HepG2 (cell line): ENCODE data around the gene RASD1. TPM values are rescaled to one million over a fixed set of nuclear protein-coding genes. Genes with fewer than 3 reads are reported as not detected.

ENCODE experiments used
- ATAC-seq: fragments of 200-7000 bp; cut with Tn5 transposase; 3 replicates; pipeline ENCODE4 v1.9.1; 2020; ENCODE audit warnings: mild to moderate bottlenecking, moderate library complexity
- BruUV-seq: library from RNA; stranded (reverse); fragments of 400-500 nt; replicated peaks from 2 replicates; lab custom pipeline; 2021; lab: Mats Ljungman, UMichigan
- CTCF ChIA-PET: fragments of 300-600 bp; formaldehyde crosslinking; extraction: SDS; loops from one replicate; lab custom pipeline; 2021; ENCODE audit warnings: low total read pairs, inconsistent platforms, low intra/inter-chr PET ratio; lab: Yijun Ruan, JAX
- POLR2A ChIA-PET: fragments of 350-600 bp; sonication (Branson Sonifier 250); formaldehyde crosslinking; loops from one replicate; lab custom pipeline; 2020; ENCODE audit warnings: antibody characterized with exemption, inconsistent platforms; lab: Yijun Ruan, JAX
- DNase-seq: peaks from one replicate; pipeline ENCODE4 v3.0.0-alpha.2; 2015; ENCODE audit warnings: low spot score
- FAIRE-seq: peaks from 3 replicates; lab custom pipeline; 2011; peaks lifted over from hg19 to GRCh38; lab: Jason Lieb, UNC
- H2AFZ ChIP-seq: one replicate; pipeline ENCODE4 v1.6.1; 2011; ENCODE audit warnings: low read length, inconsistent platforms
- H3K27ac ChIP-seq: fragments of 300-600 bp; 3 replicates; pipeline ENCODE4 v1.8.0; 2011; ENCODE audit warnings: mixed run types, mild to moderate bottlenecking, mixed read lengths, low read length, inconsistent platforms; ENCODE audit not compliant: insufficient read depth; ENCODE audit errors: extremely low read length
- H3K27me3 ChIP-seq, 2 experiments: fragments of 200-600 bp in 1 of 2; 2 replicates in 1 of 2; 3 replicates in 1 of 2; pipeline versions ENCODE4 v1.6.0 to v1.8.0; 2011; ENCODE audit warnings: low read length in 2 of 2, mild to moderate bottlenecking in 2 of 2, moderate library complexity in 2 of 2, inconsistent platforms in 1 of 2; ENCODE audit not compliant: insufficient read depth in 2 of 2, control insufficient read depth in 1 of 2
- H3K36me3 ChIP-seq, 2 experiments: fragments of 200-600 bp in 1 of 2; replicated peaks in 1 of 2; 2 replicates in 1 of 2; 3 replicates in 1 of 2; pipeline versions ENCODE4 v1.5.1 to v1.8.0; 2011; ENCODE audit warnings: low read length in 2 of 2, inconsistent platforms in 1 of 2; ENCODE audit not compliant: insufficient read depth in 2 of 2, control insufficient read depth in 1 of 2
- H3K4me1 ChIP-seq: 2 replicates; pipeline ENCODE4 v1.5.1; 2012; ENCODE audit warnings: low read length, inconsistent platforms; ENCODE audit not compliant: insufficient read depth
- H3K4me2 ChIP-seq: 2 replicates; pipeline ENCODE4 v1.6.0; 2011; ENCODE audit warnings: low read depth, low read length, inconsistent platforms
- H3K4me3 ChIP-seq, 3 experiments: fragments of 200-600 bp in 1 of 3; sonication (generic), shearing (Covaris generic) in 1 of 3; replicated peaks in 1 of 3; 2 replicates each; pipeline ENCODE4 v1.5.1; 2011 to 2016; ENCODE audit warnings: low read length in 3 of 3, inconsistent platforms in 2 of 3, low read depth in 2 of 3, mild to moderate bottlenecking in 2 of 3, control low read depth in 1 of 3, mixed read lengths in 1 of 3; ENCODE audit not compliant: insufficient read depth in 1 of 3
- H3K79me2 ChIP-seq: one replicate; pipeline ENCODE4 v1.6.1; 2011; ENCODE audit warnings: low read length, inconsistent platforms; ENCODE audit not compliant: insufficient read depth
- H3K9ac ChIP-seq: 2 replicates; pipeline ENCODE4 v1.6.0; 2011; ENCODE audit warnings: mild to moderate bottlenecking, low read depth, low read length, inconsistent platforms; ENCODE audit not compliant: insufficient read depth
- H3K9me3 ChIP-seq: 2 replicates; pipeline ENCODE4 v1.5.1; 2012; ENCODE audit warnings: mild to moderate bottlenecking, low read length
- H4K20me1 ChIP-seq: 2 replicates; pipeline ENCODE4 v1.6.0; 2011; ENCODE audit warnings: inconsistent platforms, mild to moderate bottlenecking, low read length, moderate library complexity; ENCODE audit not compliant: insufficient read depth
- AGO1 ChIP-seq: fragments of 200-400 bp; formaldehyde crosslinking; IDR thresholded peaks from 2 replicates; pipeline ENCODE4 v1.6.1; 2017; ENCODE audit warnings: mild to moderate bottlenecking, low read depth, low read length, moderate library complexity; ENCODE audit not compliant: poor library complexity, severe bottlenecking
- AGO2 ChIP-seq: fragments of 200-400 bp; formaldehyde crosslinking; optimal IDR thresholded peaks from 2 replicates; pipeline ENCODE3; 2017; ENCODE audit warnings: mild to moderate bottlenecking, low read depth, low read length, moderate library complexity
- ELF3 ChIP-seq: IDR thresholded peaks from 2 replicates; pipeline ENCODE4 v1.6.1; 2016; ENCODE audit warnings: missing genetic modification reagents, missing compliant biosample characterization
- KLF9 ChIP-seq: IDR thresholded peaks from 2 replicates; pipeline ENCODE4 v1.6.1; 2016; ENCODE audit warnings: low read depth
- POLR2A ChIP-seq, 2 experiments: IDR thresholded peaks; 2 replicates each; pipeline ENCODE4 v1.6.1; 2011; ENCODE audit warnings: low read depth in 2 of 2, low read length in 2 of 2, mild to moderate bottlenecking in 1 of 2, moderate library complexity in 1 of 2; ENCODE audit not compliant: insufficient read depth in 1 of 2
- POLR2G ChIP-seq: fragments of 200-400 bp; formaldehyde crosslinking; IDR thresholded peaks from 2 replicates; pipeline ENCODE4 v1.6.1; 2018; ENCODE audit warnings: mild to moderate bottlenecking, low read depth, low read length, moderate library complexity
- RBFOX2 ChIP-seq: fragments of 200-400 bp; formaldehyde crosslinking; IDR thresholded peaks from 2 replicates; pipeline ENCODE4 v1.6.1; 2017; ENCODE audit warnings: low read depth, mild to moderate bottlenecking, low read length
- ZC3H13 ChIP-seq: sonication (generic); formaldehyde crosslinking; IDR thresholded peaks from 2 replicates; pipeline ENCODE4 v1.8.1; 2023; ENCODE audit warnings: mild to moderate bottlenecking, missing genetic modification reagents, moderate library complexity
- ZNF207 ChIP-seq: fragments of 450-650 bp; IDR thresholded peaks from 2 replicates; pipeline ENCODE4 v1.6.1; 2016; ENCODE audit warnings: antibody characterized with exemption, borderline replicate concordance
- ZNF326 ChIP-seq: sonication (generic); formaldehyde crosslinking; IDR thresholded peaks from 2 replicates; pipeline ENCODE4 v1.4.0; 2020; ENCODE audit warnings: missing genetic modification reagents, borderline replicate concordance
- ZNF772 ChIP-seq: sonication (generic); formaldehyde crosslinking; IDR thresholded peaks from 2 replicates; pipeline ENCODE4 v1.5.0; 2020; ENCODE audit warnings: mild to moderate bottlenecking, missing genetic modification reagents
- WGBS: methylation state at CpG from one replicate; pipeline ENCODE4 v1.1.6; 2017; ENCODE audit warnings: low lambda C conversion rate; 5-methylcytosine and 5-hydroxymethylcytosine counted together
- in situ Hi-C: cut with HindIII; loops from 2 replicates; pipeline ENCODE4 v1.10.0; 2017; ENCODE audit warnings: low pct_unique_long_range_greater_than_20kb; ENCODE audit not compliant: extremely low pct_ligation_motif_present
- intact Hi-C: fragments of 100-400 bp; cut with micrococcal nuclease; formaldehyde crosslinking; loops from one replicate; pipeline ENCODE4 v1.10.0; 2022; ENCODE audit not compliant: unreplicated experiment
- polyA plus RNA-seq, 8 experiments: library from polyadenylated mRNA; depleted of rRNA in 3 of 8; stranded (reverse) in 7 of 8; unstranded in 1 of 8; fragments of >200 nt; fragmentation: Illumina TruSeq in 4 of 8; extraction: Trizol in 4 of 8; gene quantifications; 2 replicates each; pipeline versions ENCODE4 v1.2.1 to v1.2.3, GENCODE V29; 2011 to 2016; ENCODE audit warnings: low read depth in 4 of 8, missing spikeins in 1 of 8, mixed read lengths in 1 of 8; ENCODE audit not compliant: insufficient read depth in 1 of 8
- total RNA-seq, 5 experiments: library from RNA; depleted of rRNA; stranded (reverse); fragments of >200 nt; fragmentation: Illumina TruSeq; extraction: Trizol; gene quantifications; 2 replicates each; pipeline ENCODE4 v1.2.3, GENCODE V29; 2016; ENCODE audit warnings: low read depth in 1 of 5
- TF ChIP-seq, protein P1 (sequence below): IDR thresholded peaks from 2 replicates; pipeline ENCODE4 v1.6.1; 2016; ENCODE audit warnings: missing compliant biosample characterization, missing genetic modification reagents, borderline replicate concordance
- TF ChIP-seq, protein P2 (sequence below): sonication (generic); formaldehyde crosslinking; IDR thresholded peaks from 2 replicates; pipeline ENCODE4 v1.4.0; 2020; ENCODE audit warnings: missing genetic modification reagents, mild to moderate bottlenecking, borderline replicate concordance
- TF ChIP-seq, protein P3 (sequence below): sonication (generic); formaldehyde crosslinking; IDR thresholded peaks from 2 replicates; pipeline ENCODE4 v1.4.0; 2020; ENCODE audit warnings: missing genetic modification reagents
- TF ChIP-seq, protein P4 (sequence below): IDR thresholded peaks from 2 replicates; pipeline ENCODE4 v1.6.1; 2016; ENCODE audit warnings: low read depth, borderline replicate concordance
- TF ChIP-seq, protein P5 (sequence below): IDR thresholded peaks from 2 replicates; pipeline ENCODE4 v1.6.1; 2016; ENCODE audit warnings: missing compliant biosample characterization, missing genetic modification reagents, borderline replicate concordance

RASD1 gene
- total and polyA plus RNA-seq, 2 of the 13 experiments (the other 11 are each of a cell fraction or from before 2014, with no cell fraction given) = 1.6 to 4.2 TPM

DNA sequence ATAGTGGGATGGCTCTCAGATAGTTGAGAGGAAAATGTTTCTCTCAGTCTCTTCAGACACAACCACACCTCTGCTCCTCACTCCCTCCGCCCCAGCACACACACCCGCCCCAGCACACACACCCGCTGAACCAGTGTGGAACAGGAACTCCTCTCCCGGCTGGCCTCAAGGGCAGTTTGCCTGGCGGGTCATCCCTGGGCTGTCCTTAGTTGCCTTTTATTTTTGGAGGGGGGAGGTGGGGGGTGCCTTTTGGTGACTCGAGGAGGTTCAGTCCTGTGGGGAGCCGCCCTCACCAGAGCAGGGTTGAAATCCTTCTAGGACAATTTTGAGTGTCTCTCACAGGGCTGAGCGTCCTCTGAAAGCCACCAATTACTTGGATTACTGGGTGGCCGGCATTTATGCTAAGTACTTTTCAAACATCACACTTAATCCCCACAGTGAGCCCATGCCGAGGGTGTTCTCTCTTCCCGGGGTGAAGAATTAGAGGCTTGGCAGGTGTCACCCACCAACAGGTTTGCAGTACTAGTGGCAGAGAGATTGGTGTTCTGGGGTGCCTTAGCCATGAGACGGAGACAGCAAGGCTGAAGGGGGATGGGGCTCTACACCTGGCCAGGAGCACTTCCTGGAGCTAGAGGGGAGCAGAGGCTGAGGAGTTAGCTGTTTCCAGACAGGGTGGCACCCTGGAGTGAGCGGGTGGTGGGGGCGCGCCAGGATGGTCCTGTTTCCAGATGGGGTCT is 2.8 kb downstream of the RASD1 start:
- BruUV-seq = no TSS peak
- in situ Hi-C loops = no loop called here
- CTCF ChIA-PET = no interaction called here
- TF ChIP-seq, protein P1, sequence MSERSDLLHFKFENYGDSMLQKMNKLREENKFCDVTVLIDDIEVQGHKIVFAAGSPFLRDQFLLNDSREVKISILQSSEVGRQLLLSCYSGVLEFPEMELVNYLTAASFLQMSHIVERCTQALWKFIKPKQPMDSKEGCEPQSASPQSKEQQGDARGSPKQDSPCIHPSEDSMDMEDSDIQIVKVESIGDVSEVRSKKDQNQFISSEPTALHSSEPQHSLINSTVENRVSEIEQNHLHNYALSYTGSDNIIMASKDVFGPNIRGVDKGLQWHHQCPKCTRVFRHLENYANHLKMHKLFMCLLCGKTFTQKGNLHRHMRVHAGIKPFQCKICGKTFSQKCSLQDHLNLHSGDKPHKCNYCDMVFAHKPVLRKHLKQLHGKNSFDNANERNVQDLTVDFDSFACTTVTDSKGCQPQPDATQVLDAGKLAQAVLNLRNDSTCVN (CRISPR knock-in tag) = no peak
- TF ChIP-seq RBFOX2 = 0 out of 2 replicates have a peak, but pooled peaks have one; percentile 5
- TF ChIP-seq, protein P2, sequence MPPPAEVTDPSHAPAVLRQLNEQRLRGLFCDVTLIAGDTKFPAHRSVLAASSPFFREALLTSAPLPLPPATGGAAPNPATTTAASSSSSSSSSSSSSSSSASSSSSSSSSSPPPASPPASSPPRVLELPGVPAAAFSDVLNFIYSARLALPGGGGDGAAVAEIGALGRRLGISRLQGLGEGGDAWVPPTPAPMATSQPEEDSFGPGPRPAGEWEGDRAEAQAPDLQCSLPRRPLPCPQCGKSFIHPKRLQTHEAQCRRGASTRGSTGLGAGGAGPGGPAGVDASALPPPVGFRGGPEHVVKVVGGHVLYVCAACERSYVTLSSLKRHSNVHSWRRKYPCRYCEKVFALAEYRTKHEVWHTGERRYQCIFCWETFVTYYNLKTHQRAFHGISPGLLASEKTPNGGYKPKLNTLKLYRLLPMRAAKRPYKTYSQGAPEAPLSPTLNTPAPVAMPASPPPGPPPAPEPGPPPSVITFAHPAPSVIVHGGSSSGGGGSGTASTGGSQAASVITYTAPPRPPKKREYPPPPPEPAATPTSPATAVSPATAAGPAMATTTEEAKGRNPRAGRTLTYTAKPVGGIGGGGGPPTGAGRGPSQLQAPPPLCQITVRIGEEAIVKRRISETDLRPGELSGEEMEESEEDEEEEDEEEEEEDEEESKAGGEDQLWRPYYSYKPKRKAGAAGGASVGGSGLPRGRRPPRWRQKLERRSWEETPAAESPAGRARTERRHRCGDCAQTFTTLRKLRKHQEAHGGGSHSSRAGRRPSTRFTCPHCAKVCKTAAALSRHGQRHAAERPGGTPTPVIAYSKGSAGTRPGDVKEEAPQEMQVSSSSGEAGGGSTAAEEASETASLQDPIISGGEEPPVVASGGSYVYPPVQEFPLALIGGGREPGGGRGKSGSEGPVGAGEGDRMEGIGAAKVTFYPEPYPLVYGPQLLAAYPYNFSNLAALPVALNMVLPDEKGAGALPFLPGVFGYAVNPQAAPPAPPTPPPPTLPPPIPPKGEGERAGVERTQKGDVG = 0 out of 2 replicates have a peak, but pooled peaks have one; percentile 26
- TF ChIP-seq, protein P3, sequence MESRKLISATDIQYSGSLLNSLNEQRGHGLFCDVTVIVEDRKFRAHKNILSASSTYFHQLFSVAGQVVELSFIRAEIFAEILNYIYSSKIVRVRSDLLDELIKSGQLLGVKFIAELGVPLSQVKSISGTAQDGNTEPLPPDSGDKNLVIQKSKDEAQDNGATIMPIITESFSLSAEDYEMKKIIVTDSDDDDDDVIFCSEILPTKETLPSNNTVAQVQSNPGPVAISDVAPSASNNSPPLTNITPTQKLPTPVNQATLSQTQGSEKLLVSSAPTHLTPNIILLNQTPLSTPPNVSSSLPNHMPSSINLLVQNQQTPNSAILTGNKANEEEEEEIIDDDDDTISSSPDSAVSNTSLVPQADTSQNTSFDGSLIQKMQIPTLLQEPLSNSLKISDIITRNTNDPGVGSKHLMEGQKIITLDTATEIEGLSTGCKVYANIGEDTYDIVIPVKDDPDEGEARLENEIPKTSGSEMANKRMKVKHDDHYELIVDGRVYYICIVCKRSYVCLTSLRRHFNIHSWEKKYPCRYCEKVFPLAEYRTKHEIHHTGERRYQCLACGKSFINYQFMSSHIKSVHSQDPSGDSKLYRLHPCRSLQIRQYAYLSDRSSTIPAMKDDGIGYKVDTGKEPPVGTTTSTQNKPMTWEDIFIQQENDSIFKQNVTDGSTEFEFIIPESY = peak; percentile 90
- no peak for TF ChIP-seq ZNF207
- no peak for TF ChIP-seq KLF9 (CRISPR knock-in tag)
- TF ChIP-seq ELF3 = no peak
- peak; percentile 56; the same call in 1 of the 2 replicates for TF ChIP-seq POLR2G
- no peak for TF ChIP-seq ZNF772 (CRISPR knock-in tag)
- TF ChIP-seq AGO2 = peak; percentile 20
- TF ChIP-seq, protein P4, sequence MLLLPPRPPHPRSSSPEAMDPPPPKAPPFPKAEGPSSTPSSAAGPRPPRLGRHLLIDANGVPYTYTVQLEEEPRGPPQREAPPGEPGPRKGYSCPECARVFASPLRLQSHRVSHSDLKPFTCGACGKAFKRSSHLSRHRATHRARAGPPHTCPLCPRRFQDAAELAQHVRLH (CRISPR knock-in tag) = no peak
- 0 out of 2 replicates have a peak, but pooled peaks have one; percentile 54 for TF ChIP-seq ZC3H13 (CRISPR knock-in tag)
- TF ChIP-seq, protein P5, sequence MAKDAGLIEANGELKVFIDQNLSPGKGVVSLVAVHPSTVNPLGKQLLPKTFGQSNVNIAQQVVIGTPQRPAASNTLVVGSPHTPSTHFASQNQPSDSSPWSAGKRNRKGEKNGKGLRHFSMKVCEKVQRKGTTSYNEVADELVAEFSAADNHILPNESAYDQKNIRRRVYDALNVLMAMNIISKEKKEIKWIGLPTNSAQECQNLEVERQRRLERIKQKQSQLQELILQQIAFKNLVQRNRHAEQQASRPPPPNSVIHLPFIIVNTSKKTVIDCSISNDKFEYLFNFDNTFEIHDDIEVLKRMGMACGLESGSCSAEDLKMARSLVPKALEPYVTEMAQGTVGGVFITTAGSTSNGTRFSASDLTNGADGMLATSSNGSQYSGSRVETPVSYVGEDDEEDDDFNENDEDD (CRISPR knock-in tag) = no peak
- no peak for TF ChIP-seq ZNF326 (CRISPR knock-in tag)
- TF ChIP-seq POLR2A (IDR thresholded peaks at IDR 0.05; ENCODE audit: insufficient read depth in 1 of 2, low read depth in 2 of 2, low read length in 2 of 2) = peak in 1 of 2 experiments; percentile 27; a peak in 1 of 4 replicates
- peak; percentile 60 for TF ChIP-seq AGO1

More for the DNA sequence above, 2.8 kb downstream of the RASD1 start:
- no peaks in the 10 kb centered on the region for H3K79me2 ChIP-seq
- POLR2A ChIA-PET = no interaction called here
- H2AFZ ChIP-seq = no peak overlapping the region
- H3K4me2 ChIP-seq = no peak overlapping the region
- H3K27me3 ChIP-seq = peaks cover 0 to 14% of the 10 kb centered on the region in 2 experiments; a peak in 3 of 5 replicates
- no peaks in the 10 kb centered on the region for H4K20me1 ChIP-seq
- ATAC-seq (no peak), FAIRE-seq (no peak), DNase-seq (no peak)
- 88% methylated on average over 13 of the region's 15 CpGs for WGBS
- no peak overlapping the region for H3K4me3 ChIP-seq
- intact Hi-C loops = no loop called here
- no peaks in the 10 kb centered on the region for H3K9me3 ChIP-seq
- H3K36me3 ChIP-seq = peaks cover 7 to 15% of the 10 kb centered on the region in 2 experiments; a peak in 4 of 5 replicates
- peaks cover 37% of the 10 kb centered on the region for H3K4me1 ChIP-seq
- H3K9ac ChIP-seq = no peak overlapping the region
- H3K27ac ChIP-seq = no peak overlapping the region
